ENCODE measurements around the gene ENTREP3. TPM values are rescaled to one million over a fixed set of nuclear protein-coding genes. Genes with fewer than 3 reads are reported as not detected.

Gene ENTREP3
- total RNA-seq, 1 experiment from 2014 or later = 9.4 TPM

Other genes starting within 250 kb of the ENTREP3 start
- 0.31 and 1.5 TPM in 2 replicates for gene DCST2, start 221.7 kb downstream of the ENTREP3 start, total RNA-seq (2014; rRNA removed; shearing (Covaris generic))
- not detected in 2 replicates for gene DCST1, start 221.7 kb downstream of the ENTREP3 start, total RNA-seq (2014; rRNA removed; shearing (Covaris generic))
- 34.9 and 35.0 TPM in 2 replicates for gene ADAM15, start 204.2 kb downstream of the ENTREP3 start, total RNA-seq (2014; rRNA removed; shearing (Covaris generic))
- 59.5 and 59.6 TPM in 2 replicates for gene EFNA4, start 191.7 kb downstream of the ENTREP3 start, total RNA-seq (2014; rRNA removed; shearing (Covaris generic))
- gene EFNA3, start 176.6 kb downstream of the ENTREP3 start, total RNA-seq (2014; rRNA removed; shearing (Covaris generic)) = 17.5 and 24.9 TPM in 2 replicates
- gene EFNA1, start 127.6 kb downstream of the ENTREP3 start, total RNA-seq (2014; rRNA removed; shearing (Covaris generic)) = 4.9 and 6.4 TPM in 2 replicates
- 73.7 and 79.2 TPM in 2 replicates for gene SLC50A1, start 119.6 kb downstream of the ENTREP3 start, total RNA-seq (2014; rRNA removed; shearing (Covaris generic))
- gene DPM3, start 115.0 kb downstream of the ENTREP3 start, total RNA-seq (2014; rRNA removed; shearing (Covaris generic)) = 119 and 193 TPM in 2 replicates
- 165 and 204 TPM in 2 replicates for gene KRTCAP2, start 82.2 kb downstream of the ENTREP3 start, total RNA-seq (2014; rRNA removed; shearing (Covaris generic))
- 9.9 and 11.1 TPM in 2 replicates for gene TRIM46, start 81.6 kb downstream of the ENTREP3 start, total RNA-seq (2014; rRNA removed; shearing (Covaris generic))
- 14.9 and 21.5 TPM in 2 replicates for gene THBS3, start 47.6 kb downstream of the ENTREP3 start, total RNA-seq (2014; rRNA removed; shearing (Covaris generic))
- 180 and 221 TPM in 2 replicates for gene MTX1, start 46.8 kb downstream of the ENTREP3 start, total RNA-seq (2014; rRNA removed; shearing (Covaris generic))
- 59.4 and 61.4 TPM in 2 replicates for gene SCAMP3, start 6.9 kb upstream of the ENTREP3 start, total RNA-seq (2014; rRNA removed; shearing (Covaris generic))
- 38.7 and 48.6 TPM in 2 replicates for gene CLK2, start 18.0 kb upstream of the ENTREP3 start, total RNA-seq (2014; rRNA removed; shearing (Covaris generic))
- gene HCN3, start 22.0 kb upstream of the ENTREP3 start, total RNA-seq (2014; rRNA removed; shearing (Covaris generic)) = 5.1 and 7.7 TPM in 2 replicates
- 1.00 and 2.2 TPM in 2 replicates for gene PKLR, start 46.0 kb upstream of the ENTREP3 start, total RNA-seq (2014; rRNA removed; shearing (Covaris generic))
- gene FDPS, start 53.4 kb upstream of the ENTREP3 start, total RNA-seq (2014; rRNA removed; shearing (Covaris generic)) = 309 and 339 TPM in 2 replicates
- 85.2 and 93.8 TPM in 2 replicates for gene RUSC1, start 65.4 kb upstream of the ENTREP3 start, total RNA-seq (2014; rRNA removed; shearing (Covaris generic))